ENCODE measurements around the gene PAFAH2. TPM values are rescaled to one million over a fixed set of nuclear protein-coding genes. Genes with fewer than 3 reads are reported as not detected.

Gene PAFAH2
- polyA plus RNA-seq, 4 donors, result 17.1 to 22.2 (median 19.1) TPM

Other genes with a start within 250 kb of the PAFAH2 start
- 10 to 100 TPM; 84.6 to 92.8 (median 88.8) TPM for gene SELENON, start 197.9 kb downstream of the PAFAH2 start, polyA plus RNA-seq (ENCODE audit: insufficient read length in 4 of 4)
- gene MTFR1L, start 178.1 kb downstream of the PAFAH2 start, polyA plus RNA-seq (ENCODE audit: insufficient read length in 4 of 4), result 100 to 1,000 TPM in 2 of 4 donors, 10 to 100 TPM in 2; 87.9 to 106 (median 96.7) TPM
- gene AUNIP, start 138.6 kb downstream of the PAFAH2 start, polyA plus RNA-seq (ENCODE audit: insufficient read length in 4 of 4), result 1 to 10 TPM; 2.8 to 4.7 (median 4.2) TPM
- 10 to 100 TPM; 27.3 to 32.4 (median 30.5) TPM for gene PAQR7, start 122.4 kb downstream of the PAFAH2 start, polyA plus RNA-seq (ENCODE audit: insufficient read length in 4 of 4)
- 1,000 to 10,000 TPM; 1,142 to 1,361 (median 1,291) TPM for gene STMN1, start 91.6 kb downstream of the PAFAH2 start, polyA plus RNA-seq (ENCODE audit: insufficient read length in 4 of 4)
- 1 to 10 TPM; 1.0 to 1.7 (median 1.4) TPM for gene EXTL1, start 23.7 kb upstream of the PAFAH2 start, polyA plus RNA-seq (ENCODE audit: insufficient read length in 4 of 4)
- gene SLC30A2, start 48.1 kb upstream of the PAFAH2 start, polyA plus RNA-seq (ENCODE audit: insufficient read length in 4 of 4), result 1 to 10 TPM; 3.1 to 6.8 (median 4.8) TPM
- gene TRIM63, start 69.6 kb upstream of the PAFAH2 start, polyA plus RNA-seq (ENCODE audit: insufficient read length in 4 of 4), result under 1 TPM; 0.51 to 0.86 (median 0.77) TPM
- 10 to 100 TPM; 17.9 to 23.1 (median 22.2) TPM for gene PDIK1L, start 113.8 kb upstream of the PAFAH2 start, polyA plus RNA-seq (ENCODE audit: insufficient read length in 4 of 4)
- 1 to 10 TPM; 1.2 to 1.7 (median 1.3) TPM for gene FAM110D, start 161.0 kb upstream of the PAFAH2 start, polyA plus RNA-seq (ENCODE audit: insufficient read length in 4 of 4)
- under 1 TPM in 1 of 4 donors, not detected in 3; 0.17 TPM for gene C1orf232, start 170.9 kb upstream of the PAFAH2 start, polyA plus RNA-seq (ENCODE audit: insufficient read length in 4 of 4)
- gene ZNF593, start 171.8 kb upstream of the PAFAH2 start, polyA plus RNA-seq (ENCODE audit: insufficient read length in 4 of 4), result 10 to 100 TPM; 11.4 to 29.1 (median 14.6) TPM
- 1 to 10 TPM in 2 of 4 donors, under 1 TPM in 2; 0.61 to 1.3 (median 1.1) TPM for gene ZNF593OS, start 173.8 kb upstream of the PAFAH2 start, polyA plus RNA-seq (ENCODE audit: insufficient read length in 4 of 4)
- gene CNKSR1, start 179.4 kb upstream of the PAFAH2 start, polyA plus RNA-seq (ENCODE audit: insufficient read length in 4 of 4), result 10 to 100 TPM; 10.7 to 16.2 (median 14.0) TPM
- under 1 TPM in 1 of 4 donors, not detected in 3; 0.08 TPM for gene CATSPER4, start 192.5 kb upstream of the PAFAH2 start, polyA plus RNA-seq (ENCODE audit: insufficient read length in 4 of 4)
- 10 to 100 TPM; 13.4 to 17.1 (median 15.9) TPM for gene CEP85, start 236.1 kb upstream of the PAFAH2 start, polyA plus RNA-seq (ENCODE audit: insufficient read length in 4 of 4)